CD4-positive, alpha-beta memory T cell (primary cell): ENCODE data around the gene RFXANK. TPM values are rescaled to one million over a fixed set of nuclear protein-coding genes. Genes with fewer than 3 reads are reported as not detected.
A peak's percentile ranks its signal among the peaks of the same experiment; 100 is the strongest.

Source experiments
- CTCF ChIA-PET: fragments of 350-600 bp; sonication (Branson Sonifier 250); formaldehyde crosslinking; loops from one replicate; lab custom pipeline; 2021; ENCODE audit warnings: inconsistent platforms; ENCODE audit not compliant: partially characterized antibody; lab: Charles Lee
- POLR2A ChIA-PET: fragments of 350-600 bp; sonication (Branson Sonifier 250); formaldehyde crosslinking; loops from one replicate; lab custom pipeline; 2021; ENCODE audit not compliant: partially characterized antibody; lab: Charles Lee
- DNase-seq, 5 donors: peaks; one replicate each; pipeline versions ENCODE4 v3.0.0 to v3.0.0-alpha.2; 2020 to 2022; ENCODE audit warnings: mixed read lengths in 1 of 5
- H3K27ac ChIP-seq: one replicate; pipeline ENCODE4 v1.7.0; 2013; ENCODE audit warnings: low read depth, low read length
- H3K27me3 ChIP-seq: 2 replicates; pipeline ENCODE4 v1.7.0; 2013; ENCODE audit warnings: mild to moderate bottlenecking, low read length, moderate library complexity; ENCODE audit not compliant: insufficient read depth
- H3K36me3 ChIP-seq: 2 replicates; pipeline ENCODE4 v1.7.0; 2013; ENCODE audit warnings: mild to moderate bottlenecking, low read length, moderate library complexity; ENCODE audit not compliant: insufficient read depth
- H3K4me1 ChIP-seq: 2 replicates; pipeline ENCODE4 v1.7.0; 2013; ENCODE audit warnings: mild to moderate bottlenecking, low read length, moderate library complexity; ENCODE audit not compliant: insufficient read depth
- H3K4me3 ChIP-seq, 2 donors: one replicate each; pipeline ENCODE4 v1.7.0; 2013; ENCODE audit warnings: low read length in 2 of 2, mild to moderate bottlenecking in 1 of 2
- H3K9me3 ChIP-seq, 2 donors: one replicate each; pipeline ENCODE4 v1.7.0; 2013; ENCODE audit warnings: low read length in 2 of 2, control low read depth in 1 of 2; ENCODE audit not compliant: control insufficient read depth in 1 of 2
- H3K27ac Mint-ChIP-seq, 7 donors: one replicate each; pipeline ENCODE4 v1.8.0; 2020 to 2021; ENCODE audit warnings: mixed read lengths in 7 of 7, mild to moderate bottlenecking in 6 of 7, inconsistent platforms in 3 of 7, moderate library complexity in 3 of 7
- H3K27me3 Mint-ChIP-seq, 2 donors: one replicate each; pipeline ENCODE4 v1.8.0; 2020 to 2021; ENCODE audit warnings: mixed read lengths in 2 of 2
- H3K36me3 Mint-ChIP-seq, 2 donors: one replicate each; pipeline ENCODE4 v1.8.0; 2020 to 2021; ENCODE audit warnings: mixed read lengths in 2 of 2, inconsistent platforms in 1 of 2, mild to moderate bottlenecking in 1 of 2
- H3K4me1 Mint-ChIP-seq, 4 donors: one replicate each; pipeline ENCODE4 v1.8.0; 2020 to 2021; ENCODE audit warnings: mixed read lengths in 4 of 4, mild to moderate bottlenecking in 1 of 4
- H3K4me3 Mint-ChIP-seq, 8 donors: one replicate each; pipeline ENCODE4 v1.8.0; 2020 to 2021; ENCODE audit warnings: mixed read lengths in 8 of 8, mild to moderate bottlenecking in 7 of 8, moderate library complexity in 6 of 8, inconsistent platforms in 3 of 8
- H3K9me3 Mint-ChIP-seq, 8 donors: one replicate each; pipeline ENCODE4 v1.8.0; 2020 to 2021; ENCODE audit warnings: mixed read lengths in 8 of 8, mild to moderate bottlenecking in 5 of 8, inconsistent platforms in 3 of 8, moderate library complexity in 1 of 8
- intact Hi-C: fragments of 100-400 bp; cut with micrococcal nuclease; formaldehyde crosslinking; loops from one replicate; pipeline ENCODE4 v1.15.1; 2023
- polyA plus RNA-seq, 2 donors: library from polyadenylated mRNA; unstranded; fragments of 300-500 nt; fragmentation: Illumina TruSeq; gene quantifications; one replicate each; pipeline ENCODE4 v1.2.3, GENCODE V29; 2021
- total RNA-seq, 2 experiments: library from RNA; stranded (reverse); gene quantifications; one replicate each; pipeline ENCODE4 v1.2.3, GENCODE V29; 2021

The RFXANK gene
- total and polyA plus RNA-seq, 4 experiments from 2014 or later: 67.6 to 81.4 (median 73.4) TPM

DNA sequence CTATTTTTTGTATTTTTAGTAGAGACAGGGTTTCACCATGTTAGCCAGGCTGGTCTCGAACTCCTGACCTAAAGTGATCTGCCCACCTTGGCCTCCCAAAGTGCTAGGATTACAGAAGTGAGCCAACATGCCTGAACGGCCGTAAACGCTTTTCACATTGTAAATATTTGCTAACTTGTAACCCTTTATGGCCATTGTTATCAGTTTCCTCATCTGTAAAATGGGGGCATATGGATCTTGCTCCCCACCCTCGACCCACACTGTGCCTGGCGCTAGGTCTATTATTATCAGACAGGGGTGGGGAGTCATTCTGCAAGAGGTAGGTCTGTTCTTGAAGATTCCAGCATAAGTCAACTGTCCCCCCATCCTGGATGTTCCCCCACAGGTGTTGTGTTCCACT, 31.6 kb downstream of the RFXANK start:
- Histone ChIP-seq H3K36me3 (no peaks in the 10 kb centered on the region), H3K4me1 (peaks cover 10% of the 10 kb centered on the region), H3K27ac (no peak overlapping the region), H3K27me3 (no peaks in the 10 kb centered on the region), H3K4me3 (no peak overlapping the region), H3K9me3 (no peaks in the 10 kb centered on the region)
- H3K4me1 Mint-ChIP-seq: peaks cover 0 to 5% (median 2%) of the 10 kb centered on the region in 4 donors
- peaks cover 4 to 11% of the 10 kb centered on the region in 2 donors for H3K27me3 Mint-ChIP-seq
- ChIA-PET POLR2A (interaction anchor here (3.0 kb wide), 1 partner anchor 32 kb away, joined by 9 read pairs; the partner anchor contains the start of genes BORCS8 and RFXANK), CTCF (interaction anchor here (1.8 to 3.4 kb wide), 4 partner anchors 8 to 77 kb away, joined by 5 to 22 read pairs (median 13); no protein-coding TSS in a partner anchor)
- no peaks in the 10 kb centered on the region for H3K9me3 Mint-ChIP-seq
- intact Hi-C loops: no loop called here
- no peak overlapping the region for H3K27ac Mint-ChIP-seq
- DNase-seq: no peak
- no peaks in the 10 kb centered on the region for H3K36me3 Mint-ChIP-seq
- peak overlapping the region in 2 of 8 donors; percentile 49 to 52 for H3K4me3 Mint-ChIP-seq

DNA sequence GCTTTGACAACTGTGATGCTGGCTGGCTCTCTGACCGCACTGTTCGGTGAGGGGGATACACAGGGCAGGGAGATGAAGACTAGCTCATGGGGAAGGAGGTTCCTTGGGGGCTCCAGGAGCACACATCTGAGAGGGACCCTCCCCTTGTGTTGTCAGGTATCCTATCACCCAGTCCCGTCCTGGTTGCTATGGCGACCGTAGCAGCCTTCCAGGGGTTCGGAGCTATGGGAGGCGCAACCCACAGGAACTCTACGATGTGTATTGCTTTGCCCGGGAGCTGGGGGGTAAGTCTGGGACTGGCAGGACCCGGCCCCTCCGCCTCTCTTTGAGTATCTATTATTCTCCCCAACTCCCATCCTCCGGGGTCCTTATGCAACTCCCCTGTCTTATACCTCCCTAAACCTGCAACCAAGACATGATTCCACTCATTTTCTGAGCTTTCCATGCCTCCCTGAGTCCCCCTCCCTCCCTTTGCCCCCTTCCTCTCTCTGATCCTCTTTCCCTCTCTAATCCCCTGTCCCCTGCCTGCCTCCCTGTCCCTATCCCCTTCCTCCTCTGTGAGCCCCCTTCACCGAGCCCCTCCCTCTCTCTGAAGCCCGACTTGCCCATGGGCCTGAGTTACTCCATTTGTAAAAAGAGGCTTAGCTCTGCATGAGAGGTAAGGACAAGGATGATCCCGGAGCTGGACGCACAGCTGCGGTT, 32.2 kb downstream of the RFXANK start:
- H3K4me3 Mint-ChIP-seq: peak overlapping the region; percentile 45 to 70 (median 58)
- H3K4me1 Mint-ChIP-seq: peaks cover 0 to 5% (median 2%) of the 10 kb centered on the region in 4 donors
- DNase-seq: no peak
- H3K27me3 Mint-ChIP-seq: peaks cover 8 to 9% of the 10 kb centered on the region in 2 donors
- Histone ChIP-seq H3K27me3 (no peaks in the 10 kb centered on the region), H3K27ac (no peak overlapping the region), H3K36me3 (no peaks in the 10 kb centered on the region), H3K4me3 (peak overlapping the region in 1 of 2 donors; percentile 49), H3K9me3 (no peaks in the 10 kb centered on the region), H3K4me1 (peaks cover 10% of the 10 kb centered on the region)
- H3K9me3 Mint-ChIP-seq: peaks cover 0 to 2% (median 0%) of the 10 kb centered on the region in 8 donors
- intact Hi-C loops: no loop called here
- ChIA-PET POLR2A (interaction anchor here (0.7 to 3.0 kb wide), 3 partner anchors 21 to 159 kb away, joined by 3 to 9 read pairs (median 7); partner anchors contain the start of genes BORCS8, NR2C2AP and RFXANK), CTCF (interaction anchor here (0.8 to 3.4 kb wide), 10 partner anchors 9 to 269 kb away, joined by 3 to 22 read pairs (median 9); no protein-coding TSS in a partner anchor)
- peak overlapping the region in 2 of 7 donors; percentile 10 to 53 for H3K27ac Mint-ChIP-seq
- H3K36me3 Mint-ChIP-seq: no peaks in the 10 kb centered on the region

DNA sequence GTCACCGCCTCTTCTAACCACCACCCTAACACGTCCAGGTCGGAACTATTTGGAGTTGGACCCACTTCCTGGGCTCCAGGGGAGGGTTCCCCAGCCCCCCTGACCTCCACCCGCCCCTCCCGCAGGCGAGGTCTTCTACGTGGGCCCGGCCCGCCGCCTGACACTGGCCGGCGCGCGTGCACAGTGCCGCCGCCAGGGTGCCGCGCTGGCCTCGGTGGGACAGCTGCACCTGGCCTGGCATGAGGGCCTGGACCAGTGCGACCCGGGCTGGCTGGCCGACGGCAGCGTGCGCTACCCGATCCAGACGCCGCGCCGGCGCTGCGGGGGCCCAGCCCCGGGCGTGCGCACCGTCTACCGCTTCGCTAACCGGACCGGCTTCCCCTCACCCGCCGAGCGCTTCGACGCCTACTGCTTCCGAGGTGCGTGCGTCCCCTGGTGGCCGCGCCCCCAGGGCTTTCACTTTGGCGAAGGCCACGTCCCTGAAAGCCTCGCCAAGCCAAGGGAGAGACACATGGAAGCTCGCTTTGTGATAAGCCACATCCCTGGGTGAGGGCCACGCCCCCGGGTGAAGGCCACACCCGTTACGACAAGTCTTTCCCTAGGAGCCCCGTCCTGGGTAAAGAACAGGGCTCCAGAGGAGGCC, 32.9 kb downstream of the RFXANK start:
- intact Hi-C loops: loop anchor here (1.0 kb wide), 1 partner anchor 39 kb away; no protein-coding TSS in a partner anchor
- H3K27ac ChIP-seq: no peak overlapping the region
- CTCF ChIA-PET: interaction anchor here (0.8 to 3.4 kb wide), 15 partner anchors 9 to 269 kb away, joined by 3 to 22 read pairs (median 5); partner anchors contain the start of genes BORCS8 and RFXANK

DNA sequence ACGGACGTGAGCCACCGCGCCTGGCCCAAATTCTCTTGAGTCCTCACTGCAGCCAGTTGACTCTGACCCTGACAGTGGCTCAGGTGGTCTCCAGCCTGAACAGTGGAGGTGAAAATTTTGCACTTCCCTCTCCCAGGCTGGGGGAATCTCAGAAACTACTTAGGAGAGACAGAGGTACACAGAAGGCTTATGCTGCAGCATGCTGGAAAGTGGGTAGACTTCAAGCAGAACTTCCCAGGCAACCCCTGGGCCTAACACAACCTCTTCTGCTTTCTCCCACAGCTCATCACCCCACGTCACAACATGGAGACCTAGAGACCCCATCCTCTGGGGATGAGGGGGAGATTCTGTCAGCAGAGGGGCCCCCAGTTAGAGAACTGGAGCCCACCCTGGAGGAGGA, 34.1 kb downstream of the RFXANK start:
- Mint-ChIP-seq H3K4me3 (peak overlapping the region in 1 of 8 donors; percentile 75), H3K4me1 (peaks cover 0 to 5% (median 2%) of the 10 kb centered on the region in 4 donors), H3K36me3 (no peaks in the 10 kb centered on the region), H3K9me3 (peaks cover 0 to 2% (median 0%) of the 10 kb centered on the region in 8 donors), H3K27ac (no peak overlapping the region), H3K27me3 (peaks cover 8 to 9% of the 10 kb centered on the region in 2 donors)
- ChIA-PET CTCF (interaction anchor here (1.0 to 3.4 kb wide), 10 partner anchors 8 to 264 kb away, joined by 3 to 22 read pairs (median 8); partner anchors contain the start of genes BORCS8 and RFXANK), POLR2A (interaction anchor here (3.0 kb wide), 1 partner anchor 34 kb away, joined by 9 read pairs; the partner anchor contains the start of genes BORCS8 and RFXANK)
- Histone ChIP-seq H3K4me1 (peaks cover 10% of the 10 kb centered on the region), H3K4me3 (no peak overlapping the region), H3K36me3 (no peaks in the 10 kb centered on the region), H3K27me3 (no peaks in the 10 kb centered on the region), H3K27ac (no peak overlapping the region), H3K9me3 (no peaks in the 10 kb centered on the region)
- intact Hi-C loops: no loop called here
- DNase-seq: no peak

More for the DNA sequence above, 32.9 kb downstream of the RFXANK start:
- H3K4me1 ChIP-seq: peaks cover 10% of the 10 kb centered on the region
- DNase-seq: peak; percentile 74 to 78 (median 76)
- peak overlapping the region in 1 of 2 donors; percentile 49 for H3K4me3 ChIP-seq
- H3K9me3 ChIP-seq: no peaks in the 10 kb centered on the region
- no peaks in the 10 kb centered on the region for H3K27me3 ChIP-seq
- H3K36me3 Mint-ChIP-seq: no peaks in the 10 kb centered on the region
- H3K27me3 Mint-ChIP-seq: peaks cover 8 to 10% of the 10 kb centered on the region in 2 donors
- POLR2A ChIA-PET: interaction anchor here (0.7 to 3.0 kb wide), 3 partner anchors 22 to 160 kb away, joined by 3 to 9 read pairs (median 7); partner anchors contain the start of genes BORCS8, NR2C2AP and RFXANK
- H3K36me3 ChIP-seq: no peaks in the 10 kb centered on the region
- peak overlapping the region; percentile 70 to 93 (median 76) for H3K4me3 Mint-ChIP-seq
- H3K4me1 Mint-ChIP-seq: peaks cover 0 to 5% (median 2%) of the 10 kb centered on the region in 4 donors
- H3K27ac Mint-ChIP-seq: peak overlapping the region in 2 of 7 donors; percentile 10 to 70
- peaks cover 0 to 2% (median 0%) of the 10 kb centered on the region in 8 donors for H3K9me3 Mint-ChIP-seq

DNA sequence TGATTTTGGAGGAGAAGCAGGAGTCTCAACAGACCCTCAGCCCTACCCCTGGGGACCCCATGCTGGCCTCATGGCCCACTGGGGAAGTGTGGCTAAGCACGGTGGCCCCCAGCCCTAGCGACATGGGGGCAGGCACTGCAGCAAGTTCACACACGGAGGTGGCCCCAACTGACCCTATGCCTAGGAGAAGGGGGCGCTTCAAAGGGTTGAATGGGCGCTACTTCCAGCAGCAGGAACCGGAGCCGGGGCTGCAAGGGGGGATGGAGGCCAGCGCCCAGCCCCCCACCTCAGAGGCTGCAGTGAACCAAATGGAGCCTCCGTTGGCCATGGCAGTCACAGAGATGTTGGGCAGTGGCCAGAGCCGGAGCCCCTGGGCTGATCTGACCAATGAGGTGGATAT, 34.6 kb downstream of the RFXANK start:
- POLR2A ChIA-PET: no interaction called here
- no peaks in the 10 kb centered on the region for H3K36me3 Mint-ChIP-seq
- H3K36me3 ChIP-seq: no peaks in the 10 kb centered on the region
- intact Hi-C loops: no loop called here
- no peak overlapping the region for H3K4me3 Mint-ChIP-seq
- H3K27me3 Mint-ChIP-seq: peaks cover 8 to 9% of the 10 kb centered on the region in 2 donors
- no peak overlapping the region for H3K27ac Mint-ChIP-seq
- H3K4me3 ChIP-seq: no peak overlapping the region
- no peaks in the 10 kb centered on the region for H3K9me3 ChIP-seq
- peaks cover 0 to 2% (median 0%) of the 10 kb centered on the region in 8 donors for H3K9me3 Mint-ChIP-seq
- no peak for DNase-seq
- CTCF ChIA-PET: interaction anchor here (0.9 to 3.2 kb wide), 4 partner anchors 52 to 263 kb away, joined by 4 to 22 read pairs (median 8); no protein-coding TSS in a partner anchor
- no peak overlapping the region for H3K27ac ChIP-seq
- H3K4me1 Mint-ChIP-seq: peaks cover 0 to 5% (median 2%) of the 10 kb centered on the region in 4 donors
- peaks cover 10% of the 10 kb centered on the region for H3K4me1 ChIP-seq
- H3K27me3 ChIP-seq: no peaks in the 10 kb centered on the region

DNA sequence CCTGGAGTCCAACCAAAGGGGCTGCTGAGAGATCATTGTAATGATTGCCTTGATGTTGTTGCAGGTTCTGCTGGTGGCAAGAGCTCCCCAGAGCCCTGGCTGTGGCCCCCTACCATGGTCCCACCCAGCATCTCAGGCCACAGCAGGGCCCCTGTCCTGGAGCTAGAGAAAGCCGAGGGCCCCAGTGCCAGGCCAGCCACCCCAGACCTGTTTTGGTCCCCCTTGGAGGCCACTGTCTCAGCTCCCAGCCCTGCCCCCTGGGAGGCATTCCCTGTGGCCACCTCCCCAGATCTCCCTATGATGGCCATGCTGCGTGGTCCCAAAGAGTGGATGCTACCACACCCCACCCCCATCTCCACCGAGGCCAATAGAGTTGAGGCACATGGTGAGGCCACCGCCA, 35.2 kb downstream of the RFXANK start:
- no peak overlapping the region for H3K4me3 ChIP-seq
- H3K4me1 ChIP-seq: peaks cover 10% of the 10 kb centered on the region
- H3K9me3 ChIP-seq: no peaks in the 10 kb centered on the region
- no peak overlapping the region for H3K27ac Mint-ChIP-seq
- H3K36me3 ChIP-seq: no peaks in the 10 kb centered on the region
- no peaks in the 10 kb centered on the region for H3K36me3 Mint-ChIP-seq
- H3K4me3 Mint-ChIP-seq: no peak overlapping the region
- peaks cover 0 to 5% (median 2%) of the 10 kb centered on the region in 4 donors for H3K4me1 Mint-ChIP-seq
- H3K27me3 ChIP-seq: no peaks in the 10 kb centered on the region
- ChIA-PET CTCF (interaction anchor here (0.9 to 3.2 kb wide), 2 partner anchors 53 to 263 kb away, joined by 4 to 10 read pairs; no protein-coding TSS in a partner anchor), POLR2A (no interaction called here)
- intact Hi-C loops: no loop called here
- DNase-seq: no peak
- no peak overlapping the region for H3K27ac ChIP-seq
- peaks cover 10% of the 10 kb centered on the region in 2 donors for H3K27me3 Mint-ChIP-seq
- peaks cover 0 to 2% (median 0%) of the 10 kb centered on the region in 8 donors for H3K9me3 Mint-ChIP-seq
